Measurements from ENCODE around the gene NARF.

DNA sequence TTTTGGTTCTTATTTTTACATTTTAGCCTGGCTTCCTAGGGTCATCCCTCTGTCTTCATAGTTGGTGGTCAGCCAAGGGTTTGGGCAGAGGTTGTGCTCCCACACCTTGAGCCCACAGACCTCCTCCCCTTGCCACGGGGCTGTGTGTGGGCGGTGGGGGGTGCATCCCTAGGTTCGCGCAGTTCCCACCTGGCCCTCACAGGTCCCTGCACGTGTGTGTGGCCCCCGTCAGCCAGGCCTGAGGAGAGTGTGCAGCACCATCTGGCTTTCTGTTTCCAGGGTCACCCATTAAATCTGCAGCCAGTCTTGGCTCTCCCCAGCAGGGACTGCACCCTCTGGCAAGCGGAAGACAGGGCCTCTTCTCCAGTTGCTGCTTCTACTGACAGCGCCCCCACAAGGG, 26.5 kb upstream of the NARF start:
- TF ChIP-seq, protein P1, sequence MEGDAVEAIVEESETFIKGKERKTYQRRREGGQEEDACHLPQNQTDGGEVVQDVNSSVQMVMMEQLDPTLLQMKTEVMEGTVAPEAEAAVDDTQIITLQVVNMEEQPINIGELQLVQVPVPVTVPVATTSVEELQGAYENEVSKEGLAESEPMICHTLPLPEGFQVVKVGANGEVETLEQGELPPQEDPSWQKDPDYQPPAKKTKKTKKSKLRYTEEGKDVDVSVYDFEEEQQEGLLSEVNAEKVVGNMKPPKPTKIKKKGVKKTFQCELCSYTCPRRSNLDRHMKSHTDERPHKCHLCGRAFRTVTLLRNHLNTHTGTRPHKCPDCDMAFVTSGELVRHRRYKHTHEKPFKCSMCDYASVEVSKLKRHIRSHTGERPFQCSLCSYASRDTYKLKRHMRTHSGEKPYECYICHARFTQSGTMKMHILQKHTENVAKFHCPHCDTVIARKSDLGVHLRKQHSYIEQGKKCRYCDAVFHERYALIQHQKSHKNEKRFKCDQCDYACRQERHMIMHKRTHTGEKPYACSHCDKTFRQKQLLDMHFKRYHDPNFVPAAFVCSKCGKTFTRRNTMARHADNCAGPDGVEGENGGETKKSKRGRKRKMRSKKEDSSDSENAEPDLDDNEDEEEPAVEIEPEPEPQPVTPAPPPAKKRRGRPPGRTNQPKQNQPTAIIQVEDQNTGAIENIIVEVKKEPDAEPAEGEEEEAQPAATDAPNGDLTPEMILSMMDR (IDR thresholded peaks at IDR 0.05), result no peak
- TF ChIP-seq NFATC4 (CRISPR knock-in tag; IDR thresholded peaks at IDR 0.05), result no peak

All from WTC11 (cell line).